COR-L47 (cell line): ENCODE results near the gene HACD3.
"Not testable (repeated sequence)": the region's sequence is repeated elsewhere in the genome, so short reads cannot be mapped to it uniquely, and the experiment has no call there.

ENCODE experiments used
- DNase-seq: peaks from one replicate; lab custom pipeline; 2025; lab: John Stamatoyannopoulos, UW

Gene HACD3

GRCh38 chr15:65603559-65603958 is 73.3 kb downstream of the HACD3 start:
- DNase-seq: no peak

- peak; percentile 97 for DNase-seq
These were observed 80.8 kb downstream of the HACD3 start, which contains the start of gene INTS14 for GRCh38 chr15:65610871-65611718. Gene INTS14 (minus strand): TSS chr15:65611131. CDS start chr15:65607380, 3,751 bp downstream.

GRCh38 chr15:65611888-65612615 is 81.8 kb downstream of the HACD3 start:
- no peak for DNase-seq

DNA sequence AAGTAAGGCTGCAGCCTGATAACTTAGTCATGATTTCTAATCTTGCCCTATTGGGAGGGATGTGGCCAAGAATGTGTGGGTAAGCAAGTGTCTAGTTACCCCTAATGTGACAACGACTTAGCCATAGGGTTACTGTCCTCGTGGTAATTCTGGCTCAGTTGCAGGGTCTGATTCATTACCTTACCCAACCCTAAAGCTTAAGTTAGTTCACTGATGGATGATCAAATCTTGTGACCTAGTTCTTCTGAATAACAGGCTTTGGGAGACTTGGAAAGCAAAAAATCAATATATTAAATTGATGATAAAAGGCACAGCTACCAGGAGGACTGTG is 82.3 kb downstream of the HACD3 start:
- DNase-seq: no peak

DNA sequence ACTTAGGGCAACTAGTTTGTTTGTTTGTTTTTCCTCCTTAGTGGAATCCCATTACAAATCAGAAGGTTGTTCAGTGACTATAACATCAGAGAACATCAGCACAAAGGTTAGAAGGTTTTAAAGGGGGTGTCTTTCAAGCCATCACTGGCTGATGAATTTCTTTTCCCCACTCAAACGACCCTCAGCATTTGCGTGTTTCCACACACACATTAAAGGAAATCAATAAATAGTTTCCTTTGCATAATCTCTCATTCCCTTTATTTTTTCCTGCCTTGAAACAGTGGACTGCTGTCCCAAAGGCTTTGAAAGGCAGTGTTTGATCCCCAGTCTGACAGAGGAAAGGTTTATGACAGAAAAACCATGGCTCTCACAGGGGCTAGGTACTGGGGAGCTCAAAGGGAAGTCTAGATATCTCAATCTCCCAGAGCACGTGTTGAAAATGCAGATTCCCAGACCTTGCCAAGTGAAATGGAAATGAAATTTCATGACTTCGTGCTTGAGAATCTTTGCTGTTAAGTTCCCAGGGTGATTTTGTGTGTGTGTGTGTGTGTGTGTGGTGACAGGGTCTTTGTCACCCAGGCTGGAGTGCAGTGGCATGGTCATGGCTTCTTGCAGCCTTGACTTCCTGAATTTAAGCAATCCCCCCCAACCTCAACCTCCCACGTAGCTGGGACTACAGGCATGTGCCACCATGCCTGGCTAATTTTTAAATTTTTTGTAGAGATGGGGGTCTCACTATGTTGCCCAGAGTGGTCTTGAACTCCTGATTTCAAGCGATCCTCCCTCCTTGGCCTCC is 82.9 kb downstream of the HACD3 start:
- DNase-seq: no peak

- not testable (repeated sequence) for DNase-seq
These were observed 85.6 kb downstream of the HACD3 start for GRCh38 chr15:65615887-65616286.

DNA sequence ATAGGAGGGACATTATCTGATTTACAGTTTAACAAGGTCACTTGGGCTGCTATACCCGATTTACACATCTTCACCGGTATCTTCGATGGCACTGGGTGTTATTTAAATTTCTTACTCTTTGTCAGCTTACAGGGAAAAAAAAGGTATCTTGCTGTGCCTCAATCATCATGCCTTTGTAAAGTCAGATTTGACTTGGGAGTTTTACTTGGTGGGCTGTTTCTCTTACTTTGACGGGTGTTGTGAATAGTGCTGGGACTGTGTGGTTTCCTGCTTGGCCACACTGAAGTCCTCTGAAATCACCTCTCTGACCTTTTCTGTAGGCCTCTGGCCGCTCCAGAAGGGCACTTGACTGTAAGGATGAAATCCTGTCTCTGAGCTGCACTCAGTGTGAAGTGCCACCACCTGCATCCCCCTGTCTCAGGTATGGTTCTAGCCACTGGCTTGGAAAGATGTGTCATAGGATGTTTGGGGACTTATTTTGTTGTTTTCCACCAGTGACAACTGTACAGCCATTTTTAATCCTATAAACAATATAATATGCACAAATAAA is 88.4 kb downstream of the HACD3 start:
- DNase-seq: no peak

DNA sequence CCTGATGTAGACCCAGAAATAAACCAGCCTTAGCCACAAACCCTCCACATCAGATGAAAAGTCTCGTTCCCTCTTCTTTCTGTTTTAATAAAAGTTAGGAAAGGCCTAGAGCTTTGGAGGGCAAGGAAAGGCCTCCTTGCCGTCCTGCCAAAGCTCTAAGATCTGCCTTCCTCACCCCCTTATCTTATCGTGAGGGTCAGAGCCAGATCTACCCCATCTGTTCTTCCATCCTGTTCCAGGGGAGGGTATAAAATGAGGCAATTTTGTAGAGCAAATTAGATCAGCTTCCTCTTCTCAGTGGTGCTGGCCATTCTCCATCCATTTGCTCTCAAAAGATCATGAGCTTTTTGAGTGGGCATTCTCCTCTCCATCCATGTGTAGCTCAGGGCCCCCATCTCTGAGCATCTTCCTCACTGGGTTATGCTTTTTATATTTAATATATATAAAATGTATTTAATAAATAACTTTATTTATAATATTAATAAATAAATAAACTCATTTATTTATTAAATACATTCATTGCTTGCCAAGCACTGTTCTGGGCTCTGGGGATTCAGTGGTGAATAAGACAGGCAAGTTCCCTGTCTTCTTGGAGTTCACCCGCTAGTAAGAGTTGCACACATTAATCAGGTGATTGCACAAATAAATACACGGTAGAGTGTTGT is 89.5 kb downstream of the HACD3 start:
- no peak for DNase-seq

- DNase-seq: no peak
These were observed 90.6 kb downstream of the HACD3 start for GRCh38 chr15:65620833-65621232.

DNA sequence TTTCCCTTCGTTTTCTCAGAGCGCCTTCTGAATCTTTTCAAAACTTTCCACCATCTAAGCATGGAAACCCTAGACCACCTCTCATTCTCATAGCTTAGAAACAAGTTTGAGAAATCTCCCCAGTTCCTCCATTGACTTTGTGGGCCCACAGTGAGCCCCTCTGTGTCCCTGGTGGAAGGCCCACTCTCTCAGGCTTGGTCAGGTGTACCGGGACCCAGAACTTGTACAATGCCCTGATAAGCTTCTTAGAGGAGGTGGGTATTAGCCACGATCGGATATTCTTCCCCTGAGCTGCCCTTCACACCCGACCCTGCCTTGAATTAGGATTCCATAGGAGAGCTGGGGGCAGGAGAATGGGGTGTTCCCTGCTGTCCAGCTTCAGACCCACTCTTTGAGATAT is 91.4 kb downstream of the HACD3 start, which contains the start of gene SLC24A1:
Gene SLC24A1, plus strand, starts transcription at position 301 of the 400 bp plus-strand sequence. CDS start 2,143 bp downstream, outside the sequence.
- DNase-seq: no peak

DNA sequence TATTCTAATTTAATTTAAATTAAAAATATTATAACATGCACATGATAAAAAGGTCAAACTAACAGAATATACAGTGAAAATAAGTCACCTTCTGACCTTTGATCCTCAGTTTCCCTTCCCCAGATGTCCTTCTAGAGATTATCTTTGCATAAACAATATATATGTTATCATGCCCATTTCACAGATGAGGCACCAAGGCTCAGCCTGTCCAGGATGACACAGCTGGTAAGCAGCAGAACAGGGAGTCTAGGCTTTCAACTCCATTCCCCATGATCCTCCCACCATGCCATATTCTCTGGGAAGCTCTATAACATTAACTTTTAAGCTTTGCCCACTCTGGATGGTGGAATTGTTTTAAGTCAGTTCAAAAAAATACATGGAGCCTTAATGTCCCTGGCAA is 92.8 kb downstream of the HACD3 start:
- no peak for DNase-seq

GRCh38 chr15:65626856-65627255 is 96.6 kb downstream of the HACD3 start:
- DNase-seq: no peak
